Measurements from ENCODE around the gene ITPKC. TPM values are rescaled to one million over a fixed set of nuclear protein-coding genes. Genes with fewer than 3 reads are reported as not detected.

ITPKC gene
- total and polyA plus RNA-seq, 9 of the 15 experiments (the other 6 are each of a cell fraction or from before 2014, with no cell fraction given) = 0.08 to 9.3 (median 5.8) TPM

- TF ChIP-seq CREB5 (CRISPR knock-in tag; IDR thresholded peaks at IDR 0.05) = no peak
- TF ChIP-seq THAP12 (CRISPR knock-in tag; IDR thresholded peaks at IDR 0.05) = no peak
These were observed 24.8 kb downstream of the ITPKC start (continued) for GRCh38 chr19:40741527-40742390.

GRCh38 chr19:40742477-40742876, 25.6 kb downstream of the ITPKC start:
- DNase-seq (ENCODE audit: extremely low read depth in 1 of 4, low spot score in 3 of 4) (no peak), FAIRE-seq (no peak), ATAC-seq (no peak)
- peaks cover 0 to 42% of the 10 kb centered on the region in 2 experiments; a peak in 3 of 5 replicates for H3K4me1 ChIP-seq (replicated peaks in 1 of 2; ENCODE audit: control insufficient read depth in 2 of 2, insufficient read depth in 2 of 2, low read length in 2 of 2)
- no peak overlapping the region for H3K27ac ChIP-seq (ENCODE audit: extremely low read depth, low read depth, low read length)
- ChIA-PET POLR2A (interaction anchor here (0.7 to 1.6 kb wide), 3 partner anchors 8 to 450 kb away, joined by 3 to 6 read pairs (median 4); partner anchors contain the start of genes ACTMAP and SNRPA), CTCF (ENCODE audit: low intra/inter-chr PET ratio) (no interaction called here)
- no TSS peak for BruUV-seq (replicated peaks)
- H3K9me1 ChIP-seq (ENCODE audit: control insufficient read depth, insufficient read depth, low read length) = no peaks in the 10 kb centered on the region
- no peak for TF ChIP-seq FOXO4 (CRISPR knock-in tag; IDR thresholded peaks at IDR 0.05)
- TF ChIP-seq RBFOX2 (IDR thresholded peaks at IDR 0.05; ENCODE audit: low read depth, low read length) = peak; percentile 35; the same call in 1 of the 2 replicates
- TF ChIP-seq POLR2G (IDR thresholded peaks at IDR 0.05; ENCODE audit: low read depth, low read length) = peak; percentile 67; the same call in 1 of the 2 replicates
- intact Hi-C loops (cut with micrococcal nuclease) = loop anchor here (5.0 kb wide), 1 partner anchor 80 kb away; no protein-coding TSS in a partner anchor
- in situ Hi-C loops (cut with MboI) = no loop called here
- H3K9me3 ChIP-seq (replicated peaks; ENCODE audit: control insufficient read depth, insufficient read depth, low read depth, low read length) = no peaks in the 10 kb centered on the region
- no peaks in the 10 kb centered on the region for H3K27me3 ChIP-seq (ENCODE audit: control insufficient read depth in 2 of 2, insufficient read depth in 2 of 2, low read length in 2 of 2)
- no peaks in the 10 kb centered on the region for H3K79me2 ChIP-seq (ENCODE audit: control insufficient read depth, insufficient read depth, low read length)
- no peak overlapping the region for H3K4me3 ChIP-seq
- 0 out of 2 replicates have a peak, but pooled peaks cover 3% of the 10 kb centered on the region for H4K20me1 ChIP-seq (replicated peaks; ENCODE audit: control insufficient read depth, insufficient read depth, low read length)
- H2AFZ ChIP-seq (ENCODE audit: low read depth, low read length) = no peak overlapping the region
- no peak overlapping the region for H3K4me2 ChIP-seq (ENCODE audit: insufficient read depth, low read length)
- WGBS (ENCODE audit: insufficient coverage, low coverage, missing lambda C conversion rate) = 77% methylated on average over 16 of the region's 17 CpGs
- H3K36me3 ChIP-seq (ENCODE audit: control insufficient read depth, insufficient read depth, low read length) = peaks cover 23% of the 10 kb centered on the region; the same call in 2 of the 3 replicates
- H3K9ac ChIP-seq (ENCODE audit: insufficient read depth in 1 of 2, low read depth in 2 of 2, low read length in 2 of 2) = peak overlapping the region in 1 of 2 experiments; percentile 74; a peak in 2 of 4 replicates
